Stimulated activated CD4-positive, alpha-beta T cell treated with anti-CD3 and anti-CD28 coated beads, Interleukin-12 subunit alpha, Interleukin-12 subunit beta, amount 100 ng/mL, for 4 hours (primary cell): ENCODE results near the gene ARFGAP1.

Experiments used
- DNase-seq: peaks from one replicate; pipeline ENCODE4 v3.0.0-alpha.2; 2020

The ARFGAP1 gene

GRCh38 chr20:63272105-63273058, at the start of gene ARFGAP1:
ARFGAP1 (plus strand) TSS chr20:63272813; CDS start chr20:63275581, 2,768 bp downstream.
- peak; percentile 88 for DNase-seq

DNA sequence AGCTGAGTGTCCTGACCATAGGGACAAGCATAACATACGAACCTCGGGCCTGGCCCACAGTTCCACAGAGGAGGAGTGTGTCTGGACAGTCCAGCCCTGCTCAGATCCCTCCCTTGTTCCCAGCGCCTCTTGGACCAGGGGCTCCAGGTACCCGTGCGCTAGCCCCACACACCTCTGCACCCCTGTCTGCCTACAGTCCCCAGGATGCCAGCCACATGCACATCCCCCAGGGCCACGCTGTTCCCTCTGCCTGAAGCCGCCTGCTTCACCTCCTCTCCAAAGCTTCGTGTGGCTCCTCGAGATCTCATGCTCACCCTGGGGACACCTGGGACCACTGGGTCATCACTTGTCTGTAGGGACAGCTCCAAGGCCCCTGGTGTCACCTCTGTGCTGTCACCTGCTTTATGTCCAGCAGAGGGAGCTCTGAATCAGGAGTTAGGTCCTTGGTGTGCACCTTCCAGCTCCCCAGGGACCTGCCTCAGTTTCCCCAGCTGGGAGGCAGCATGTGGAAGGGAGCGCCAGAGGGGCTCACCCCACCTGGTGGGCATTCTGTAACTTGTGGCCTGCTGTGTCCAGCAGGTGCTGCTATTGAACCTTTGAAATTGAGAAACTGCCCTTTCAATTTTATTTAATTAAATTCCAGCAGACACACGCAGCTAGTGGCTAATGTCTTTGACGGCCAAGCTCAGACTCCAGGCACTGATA, 49.3 kb upstream of the ARFGAP1 start:
- peak; percentile 34 for DNase-seq

- no peak for DNase-seq
Observed at GRCh38 chr20:63223826-63224207, 48.8 kb upstream of the ARFGAP1 start.

GRCh38 chr20:63224412-63225081, 48.1 kb upstream of the ARFGAP1 start:
- no peak for DNase-seq

DNA sequence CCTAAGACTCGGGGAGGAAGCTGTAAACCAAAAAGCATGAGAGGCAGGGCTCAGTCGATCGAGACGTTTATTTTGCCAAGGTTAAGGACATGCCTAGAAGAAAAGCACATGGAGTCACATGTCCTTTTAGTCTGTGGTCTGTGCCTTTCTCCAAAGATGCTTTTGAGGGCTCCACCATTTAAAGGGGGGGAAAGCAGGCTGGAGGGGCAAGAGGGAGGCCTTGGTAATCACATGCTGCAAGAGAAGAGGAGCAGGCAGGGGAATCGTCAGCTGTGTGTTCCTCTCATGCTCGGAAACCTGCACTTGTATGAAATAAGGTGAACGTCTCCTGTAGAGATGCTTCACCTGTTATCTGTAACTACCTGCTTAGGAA, 47.5 kb upstream of the ARFGAP1 start:
- no peak for DNase-seq

GRCh38 chr20:63226042-63226943, 46.3 kb upstream of the ARFGAP1 start:
- DNase-seq, result no peak

DNA sequence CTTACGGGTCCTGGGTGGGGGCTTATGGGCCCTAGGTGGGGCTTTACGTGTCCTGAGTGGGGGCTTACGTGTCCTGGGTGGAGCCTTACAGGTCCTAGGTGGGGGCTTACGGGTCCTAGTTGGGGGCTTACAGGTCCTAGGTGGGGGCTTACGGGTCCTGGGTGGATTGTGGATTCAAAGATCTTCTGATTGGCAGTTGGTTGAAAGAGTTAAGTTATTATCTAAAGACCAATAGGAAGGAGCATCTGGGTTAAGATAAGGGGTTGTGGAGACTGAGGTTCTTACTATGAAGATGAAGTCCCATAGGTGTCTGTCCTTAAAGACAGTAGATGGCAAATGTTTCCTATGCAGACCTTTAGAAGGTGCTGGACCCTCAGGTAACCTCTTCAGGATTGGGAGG, 45.4 kb upstream of the ARFGAP1 start:
- DNase-seq, result no peak

GRCh38 chr20:63228806-63229205, 43.8 kb upstream of the ARFGAP1 start:
- DNase-seq, result no peak

DNA sequence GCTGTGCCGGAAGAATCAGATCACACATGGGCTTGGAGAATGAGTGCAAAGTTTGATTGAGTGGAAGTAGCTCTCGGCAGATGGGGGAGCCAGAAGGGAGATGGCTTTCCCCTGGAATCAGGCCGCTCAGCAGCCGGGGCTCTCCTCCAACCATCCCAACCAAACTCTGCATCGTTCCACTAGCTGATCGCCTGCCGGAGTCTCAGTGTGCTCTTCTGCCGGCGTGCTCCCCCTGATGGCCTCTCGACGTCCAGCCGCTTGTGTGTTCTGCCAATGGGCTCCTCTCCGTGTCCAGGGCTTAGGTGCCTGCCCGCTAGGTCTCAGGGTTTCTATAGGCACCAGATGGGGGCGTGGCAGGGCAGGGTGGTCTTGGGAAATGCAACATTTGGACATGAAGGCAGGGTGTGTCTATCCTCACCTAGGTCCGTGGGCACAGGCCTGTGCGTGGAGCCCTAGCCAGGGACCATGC, 41.8 kb upstream of the ARFGAP1 start:
- no peak for DNase-seq

- no peak for DNase-seq
Observed at GRCh38 chr20:63232235-63233060, 40.2 kb upstream of the ARFGAP1 start.

- DNase-seq, result no peak
Observed at GRCh38 chr20:63233061-63233344, 39.6 kb upstream of the ARFGAP1 start.

DNA sequence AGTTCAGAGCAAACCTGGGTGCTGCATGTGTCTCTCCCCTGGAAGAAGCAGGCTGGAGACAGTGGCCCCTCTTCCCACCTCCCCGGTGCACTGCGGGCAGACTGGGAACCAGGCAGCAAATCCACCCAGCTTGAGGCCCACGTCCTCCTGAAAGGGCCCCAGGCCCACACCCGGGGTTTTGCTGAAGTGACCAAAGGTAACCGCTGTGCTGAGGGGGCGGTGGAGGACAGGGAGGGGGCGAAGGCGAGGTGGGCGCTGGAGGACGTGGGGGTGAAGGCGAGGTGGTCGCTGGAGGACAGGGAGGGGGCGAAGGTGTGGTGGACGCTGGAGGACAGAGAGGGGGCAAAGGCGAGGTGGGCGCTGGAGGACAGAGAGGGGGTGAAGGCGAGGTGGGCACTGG, 38.7 kb upstream of the ARFGAP1 start:
- DNase-seq, result no peak

DNA sequence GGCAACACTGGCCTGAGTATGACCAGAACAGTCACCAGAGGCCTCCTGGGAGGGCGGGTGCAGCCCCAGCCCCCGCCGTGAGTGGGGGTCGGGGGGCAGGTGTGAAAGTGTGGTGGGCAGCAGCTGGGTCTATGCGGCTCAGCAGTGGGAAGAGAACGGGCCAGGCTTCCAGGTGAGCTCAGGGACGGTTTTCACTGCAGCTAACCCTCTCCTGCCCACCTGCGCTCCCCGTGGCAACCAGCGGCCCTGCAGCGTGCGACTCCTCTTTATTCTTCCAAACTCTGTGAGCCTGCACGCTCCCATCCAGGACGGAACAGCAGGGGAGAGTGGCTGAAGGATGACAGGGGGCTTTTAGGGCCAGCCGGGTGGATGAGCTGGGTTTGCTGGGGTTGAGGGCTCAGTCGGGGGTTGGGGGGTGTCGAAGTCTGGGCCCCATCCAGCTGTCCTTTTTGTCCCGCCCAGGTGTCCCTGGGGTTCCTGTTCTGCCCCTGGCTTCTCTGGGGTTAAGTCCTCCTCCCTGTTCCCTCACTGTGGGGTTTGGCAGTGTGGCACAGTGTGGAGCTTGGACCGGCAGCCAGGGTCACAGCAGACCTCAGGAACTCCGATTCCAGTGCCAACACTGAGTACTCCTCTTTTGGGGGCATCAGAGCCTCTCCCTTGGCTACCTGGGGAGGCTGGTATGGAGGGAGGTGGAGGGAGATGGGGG, 37.8 kb upstream of the ARFGAP1 start:
- no peak for DNase-seq

GRCh38 chr20:63235399-63235983, 37.1 kb upstream of the ARFGAP1 start, which contains the start of gene BIRC7:
BIRC7 (plus strand) TSS chr20:63235905; CDS start chr20:63236097, 192 bp downstream.
- no peak for DNase-seq

- DNase-seq, result no peak
Observed at GRCh38 chr20:63236116-63236837, 36.3 kb upstream of the ARFGAP1 start.

DNA sequence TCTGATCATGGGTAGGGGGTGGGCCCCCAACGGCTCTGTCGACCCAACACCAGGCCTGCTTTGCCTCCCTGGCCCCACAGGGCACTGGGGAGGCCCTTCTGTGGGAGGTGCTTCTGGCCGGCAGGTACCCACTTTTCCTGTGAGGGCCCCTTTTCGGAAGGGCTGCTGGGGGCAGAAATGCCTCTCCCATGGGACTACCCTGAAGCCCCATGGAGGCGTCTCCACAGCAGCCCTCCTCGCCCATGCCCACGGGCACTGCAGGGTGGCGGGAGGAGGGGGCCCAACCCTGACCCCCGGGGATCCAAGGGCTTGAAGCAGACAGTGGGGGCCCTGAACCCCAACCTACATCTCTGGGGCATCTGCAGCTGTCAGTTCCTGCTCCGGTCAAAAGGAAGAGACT, 34.6 kb upstream of the ARFGAP1 start:
- no peak for DNase-seq

DNA sequence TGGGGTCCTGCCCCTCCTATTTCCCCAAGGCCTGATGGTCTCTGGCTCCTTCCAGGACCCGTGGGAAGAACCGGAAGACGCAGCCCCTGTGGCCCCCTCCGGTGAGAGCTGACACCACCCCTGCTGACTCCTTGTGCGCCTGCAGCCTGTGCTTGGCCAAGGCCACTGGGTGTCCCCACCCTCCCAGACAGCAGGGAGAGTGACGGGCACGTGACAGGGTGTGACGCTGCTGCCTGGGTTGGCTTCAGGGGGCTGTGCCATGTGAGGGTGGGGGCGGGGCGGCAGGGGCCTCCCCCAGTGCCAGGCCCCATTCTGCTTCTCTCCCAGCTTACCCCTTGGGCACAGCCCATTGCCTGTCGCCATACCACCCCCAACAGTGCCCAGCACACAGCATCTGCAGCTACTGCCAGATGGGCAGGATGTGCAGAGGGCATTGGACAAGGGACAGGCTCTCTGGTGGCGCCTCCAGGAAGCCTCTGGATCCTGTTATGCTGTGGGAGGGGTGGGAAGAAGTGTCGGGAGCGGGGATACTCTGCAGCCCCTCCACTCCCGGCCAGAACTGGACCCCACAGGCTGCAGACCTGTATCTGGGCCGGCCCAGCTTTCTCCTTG, 34.0 kb upstream of the ARFGAP1 start:
- DNase-seq, result no peak

DNA sequence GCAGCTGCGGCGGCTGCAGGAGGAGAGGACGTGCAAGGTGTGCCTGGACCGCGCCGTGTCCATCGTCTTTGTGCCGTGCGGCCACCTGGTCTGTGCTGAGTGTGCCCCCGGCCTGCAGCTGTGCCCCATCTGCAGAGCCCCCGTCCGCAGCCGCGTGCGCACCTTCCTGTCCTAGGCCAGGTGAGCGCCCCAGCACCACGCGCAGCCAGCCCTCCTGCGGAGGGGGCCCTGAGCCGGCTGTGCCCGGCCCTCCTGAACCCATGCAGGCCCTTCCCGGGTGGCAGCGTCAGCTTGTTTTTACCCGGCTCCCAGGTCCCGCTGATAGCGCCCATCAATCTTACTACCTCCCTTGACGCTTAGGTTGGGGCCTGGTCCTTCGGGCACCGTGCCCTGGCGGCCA, 33.2 kb upstream of the ARFGAP1 start:
- DNase-seq, result no peak

DNA sequence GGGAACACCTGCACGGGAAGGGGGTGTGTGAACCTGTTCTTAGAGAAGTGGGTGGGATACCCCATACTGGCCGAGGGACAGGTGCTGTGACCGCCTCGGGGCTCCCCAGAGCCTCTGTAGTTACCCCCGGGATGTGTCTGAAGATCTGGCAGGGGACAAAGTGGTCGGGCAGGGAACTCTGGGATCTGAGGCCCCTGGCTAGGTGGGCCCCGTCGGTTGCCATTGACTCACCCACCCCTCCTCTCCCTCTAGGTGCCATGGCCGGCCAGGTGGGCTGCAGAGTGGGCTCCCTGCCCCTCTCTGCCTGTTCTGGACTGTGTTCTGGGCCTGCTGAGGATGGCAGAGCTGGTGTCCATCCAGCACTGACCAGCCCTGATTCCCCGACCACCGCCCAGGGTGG, 32.6 kb upstream of the ARFGAP1 start:
- DNase-seq, result no peak
